Subcutaneous adipose tissue (tissue), 4 donors: Measurements from ENCODE around the gene IQSEC1. TPM values are rescaled to one million over a fixed set of nuclear protein-coding genes. Genes with fewer than 3 reads are reported as not detected.

ENCODE experiments used
- CTCF ChIP-seq: fragments of 450-650 bp; IDR thresholded peaks from one replicate; pipeline ENCODE4 v1.5.1; 2016; ENCODE audit warnings: low read depth, mild to moderate bottlenecking, control low read depth, antibody characterized with exemption, moderate library complexity
- total RNA-seq, 4 donors: library from RNA; depleted of rRNA; stranded (reverse); fragments of >200 nt; gene quantifications; one replicate each; pipeline ENCODE4 v1.1.0, GENCODE V29; 2016

Gene IQSEC1
- total RNA-seq, 4 donors from 2014 or later: 44.3 to 99.1 (median 51.8) TPM

GRCh38 chr3:12985148-12985547, 88.1 kb downstream of the IQSEC1 start:
- no peak for TF ChIP-seq CTCF

- TF ChIP-seq CTCF: no peak
Measured at GRCh38 chr3:12984023-12984823, 89.0 kb downstream of the IQSEC1 start.

GRCh38 chr3:12983319-12983718, 89.9 kb downstream of the IQSEC1 start:
- no peak for TF ChIP-seq CTCF

- no peak for TF ChIP-seq CTCF
Measured at GRCh38 chr3:12982619-12983101, 90.6 kb downstream of the IQSEC1 start.

- no peak for TF ChIP-seq CTCF
Measured at GRCh38 chr3:12981306-12982275, 91.6 kb downstream of the IQSEC1 start.

GRCh38 chr3:12980596-12981290, 92.5 kb downstream of the IQSEC1 start:
- no peak for TF ChIP-seq CTCF
